Keratinocyte (primary cell): ENCODE data around the gene PLAAT2. TPM values are rescaled to one million over a fixed set of nuclear protein-coding genes. Genes with fewer than 3 reads are reported as not detected.

Source experiments
- DNase-seq: peaks from one replicate; pipeline ENCODE4 v3.0.0-alpha.2; 2011; ENCODE audit warnings: low read depth, missing footprints, low spot score
- FAIRE-seq: peaks from 2 replicates; lab custom pipeline; 2011; peaks lifted over from hg19 to GRCh38; lab: Jason Lieb, UNC
- H2AFZ ChIP-seq: 2 replicates; pipeline ENCODE4 v1.6.0; 2012; ENCODE audit warnings: low read length, control low read depth, inconsistent platforms; ENCODE audit not compliant: control insufficient read depth
- H3K27ac ChIP-seq: 2 replicates; pipeline ENCODE4 v1.5.1; 2011; ENCODE audit warnings: low read length; ENCODE audit not compliant: control insufficient read depth, insufficient read depth
- H3K27me3 ChIP-seq: 3 replicates; pipeline ENCODE4 v1.6.0; 2011; ENCODE audit warnings: low read length; ENCODE audit not compliant: control insufficient read depth, insufficient read depth; ENCODE audit errors: extremely low read depth
- H3K36me3 ChIP-seq, 2 experiments: 2 replicates in 1 of 2; 3 replicates in 1 of 2; pipeline ENCODE4 v1.5.1; 2011; ENCODE audit warnings: low read length in 2 of 2, mild to moderate bottlenecking in 1 of 2; ENCODE audit not compliant: control insufficient read depth in 2 of 2, insufficient read depth in 2 of 2; ENCODE audit errors: extremely low read depth in 1 of 2
- H3K4me1 ChIP-seq: 3 replicates; pipeline ENCODE4 v1.5.1; 2011; ENCODE audit warnings: low read length; ENCODE audit not compliant: control insufficient read depth, insufficient read depth; ENCODE audit errors: extremely low read depth
- H3K4me2 ChIP-seq: 3 replicates; pipeline ENCODE4 v1.6.0; 2011; ENCODE audit warnings: low read depth, low read length; ENCODE audit not compliant: control insufficient read depth, insufficient read depth; ENCODE audit errors: extremely low read depth
- H3K4me3 ChIP-seq, 3 experiments: fragments of 200-600 bp in 1 of 3; sonication (generic) in 1 of 3; 2 replicates in 2 of 3; 3 replicates in 1 of 3; pipeline ENCODE4 v1.5.1; 2011 to 2016; ENCODE audit warnings: low read length in 3 of 3, mild to moderate bottlenecking in 3 of 3, control low read depth in 2 of 3, inconsistent platforms in 1 of 3, low read depth in 1 of 3, mixed read lengths in 1 of 3, mixed run types in 1 of 3, moderate library complexity in 1 of 3; ENCODE audit not compliant: control insufficient read depth in 2 of 3, insufficient read depth in 2 of 3; ENCODE audit errors: extremely low read depth in 1 of 3
- H3K79me2 ChIP-seq: 2 replicates; pipeline ENCODE4 v1.6.0; 2012; ENCODE audit warnings: low read length; ENCODE audit not compliant: control insufficient read depth, insufficient read depth
- H3K9ac ChIP-seq: 3 replicates; pipeline ENCODE4 v1.6.0; 2011; ENCODE audit warnings: low read length; ENCODE audit not compliant: control insufficient read depth, insufficient read depth; ENCODE audit errors: extremely low read depth
- H3K9me1 ChIP-seq: 3 replicates; pipeline ENCODE4 v1.6.0; 2011; ENCODE audit warnings: low read length; ENCODE audit not compliant: control insufficient read depth, insufficient read depth; ENCODE audit errors: extremely low read depth
- H3K9me3 ChIP-seq: 2 replicates; pipeline ENCODE4 v1.5.1; 2012; ENCODE audit warnings: low read depth, low read length; ENCODE audit not compliant: control insufficient read depth
- H4K20me1 ChIP-seq: 3 replicates; pipeline ENCODE4 v1.6.0; 2011; ENCODE audit warnings: low read length; ENCODE audit not compliant: control insufficient read depth, insufficient read depth; ENCODE audit errors: extremely low read depth
- CTCF ChIP-seq, 3 experiments: IDR thresholded peaks in 1 of 3; conservative IDR thresholded peaks in 1 of 3; optimal IDR thresholded peaks in 1 of 3; 2 replicates in 2 of 3; 3 replicates in 1 of 3; pipeline versions ENCODE3 to v1.5.1; 2011; ENCODE audit warnings: low read length in 3 of 3, mild to moderate bottlenecking in 3 of 3, moderate library complexity in 2 of 3, control low read depth in 1 of 3, inconsistent platforms in 1 of 3; ENCODE audit not compliant: insufficient read depth in 2 of 3; ENCODE audit errors: extremely low read depth in 1 of 3
- EZH2 ChIP-seq: IDR thresholded peaks from one replicate; pipeline ENCODE4 v1.6.1; 2012; ENCODE audit warnings: inconsistent platforms, mild to moderate bottlenecking, low read length, moderate library complexity
- dilution Hi-C: fragments of 300-500 bp; cut with MboI; formaldehyde crosslinking; loops from one replicate; pipeline ENCODE4 v1.7.0; 2020; ENCODE audit warnings: low sequenced_read_pairs; ENCODE audit not compliant: extremely low pct_ligation_motif_present
- polyA plus RNA-seq, 5 experiments: library from polyadenylated mRNA; depleted of rRNA in 3 of 5; stranded (reverse) in 3 of 5; stranded (forward) in 1 of 5; unstranded in 1 of 5; fragments of >200 nt; gene quantifications; 1 replicate in 1 of 5; 2 replicates in 3 of 5; 3 replicates in 1 of 5; pipeline versions ENCODE4 v1.2.1 to v1.2.3, GENCODE V29; 2011 to 2012; ENCODE audit warnings: missing spikeins in 2 of 5, low read depth in 1 of 5, low replicate concordance in 1 of 5

The PLAAT2 gene
- polyA plus RNA-seq, 1 donor (not counting 4 experiments of a cell fraction or from before 2014, with no cell fraction given), result 0.29 TPM

- FAIRE-seq (no peak), DNase-seq (no peak)
- no peaks in the 10 kb centered on the region for H3K79me2 ChIP-seq
- H3K27ac ChIP-seq, result no peak overlapping the region
- no peaks in the 10 kb centered on the region for H3K9me1 ChIP-seq
- no peaks in the 10 kb centered on the region for H3K9me3 ChIP-seq
- H4K20me1 ChIP-seq, result no peaks in the 10 kb centered on the region
- H3K9ac ChIP-seq, result no peak overlapping the region
- H3K36me3 ChIP-seq, result no peaks in the 10 kb centered on the region
- H3K4me1 ChIP-seq, result peaks cover 19% of the 10 kb centered on the region
- no peak overlapping the region for H3K4me2 ChIP-seq
- TF ChIP-seq EZH2, result no peak
- TF ChIP-seq CTCF (optimal IDR thresholded peaks at IDR 0.05 in 1 of 3, IDR thresholded peaks at IDR 0.05 in 1 of 3, conservative IDR thresholded peaks at IDR 0.05 in 1 of 3; ENCODE audit: extremely low read depth in 1 of 3, insufficient read depth in 2 of 3, low read length in 3 of 3), result no peak
- H2AFZ ChIP-seq, result no peak overlapping the region
- H3K4me3 ChIP-seq, result no peak overlapping the region
- H3K27me3 ChIP-seq, result no peaks in the 10 kb centered on the region
- dilution Hi-C loops, result no loop called here
These were observed 27.4 kb downstream of the PLAAT2 start for GRCh38 chr11:63535734-63536133.

GRCh38 chr11:63534895-63535461 lies 28.2 kb downstream of the PLAAT2 start:
- H3K4me3 ChIP-seq, result no peak overlapping the region
- H3K9me3 ChIP-seq, result no peaks in the 10 kb centered on the region
- dilution Hi-C loops, result no loop called here
- TF ChIP-seq EZH2 (no peak), CTCF (optimal IDR thresholded peaks at IDR 0.05 in 1 of 3, IDR thresholded peaks at IDR 0.05 in 1 of 3, conservative IDR thresholded peaks at IDR 0.05 in 1 of 3; ENCODE audit: extremely low read depth in 1 of 3, insufficient read depth in 2 of 3, low read length in 3 of 3) (no peak)
- H3K9ac ChIP-seq, result no peak overlapping the region
- H3K4me2 ChIP-seq, result no peak overlapping the region
- no peaks in the 10 kb centered on the region for H3K79me2 ChIP-seq
- no peaks in the 10 kb centered on the region for H3K36me3 ChIP-seq
- no peak for DNase-seq
- no peaks in the 10 kb centered on the region for H4K20me1 ChIP-seq
- H3K4me1 ChIP-seq, result peaks cover 19% of the 10 kb centered on the region
- H3K27me3 ChIP-seq, result no peaks in the 10 kb centered on the region
- no peak for FAIRE-seq
- no peak overlapping the region for H3K27ac ChIP-seq
- no peaks in the 10 kb centered on the region for H3K9me1 ChIP-seq
- H2AFZ ChIP-seq, result no peak overlapping the region
